ENCODE data around the gene RPL36.
"Not testable (repeated sequence)": the region's sequence is repeated elsewhere in the genome, so short reads cannot be mapped to it uniquely, and the experiment has no call there.

RPL36 gene

DNA sequence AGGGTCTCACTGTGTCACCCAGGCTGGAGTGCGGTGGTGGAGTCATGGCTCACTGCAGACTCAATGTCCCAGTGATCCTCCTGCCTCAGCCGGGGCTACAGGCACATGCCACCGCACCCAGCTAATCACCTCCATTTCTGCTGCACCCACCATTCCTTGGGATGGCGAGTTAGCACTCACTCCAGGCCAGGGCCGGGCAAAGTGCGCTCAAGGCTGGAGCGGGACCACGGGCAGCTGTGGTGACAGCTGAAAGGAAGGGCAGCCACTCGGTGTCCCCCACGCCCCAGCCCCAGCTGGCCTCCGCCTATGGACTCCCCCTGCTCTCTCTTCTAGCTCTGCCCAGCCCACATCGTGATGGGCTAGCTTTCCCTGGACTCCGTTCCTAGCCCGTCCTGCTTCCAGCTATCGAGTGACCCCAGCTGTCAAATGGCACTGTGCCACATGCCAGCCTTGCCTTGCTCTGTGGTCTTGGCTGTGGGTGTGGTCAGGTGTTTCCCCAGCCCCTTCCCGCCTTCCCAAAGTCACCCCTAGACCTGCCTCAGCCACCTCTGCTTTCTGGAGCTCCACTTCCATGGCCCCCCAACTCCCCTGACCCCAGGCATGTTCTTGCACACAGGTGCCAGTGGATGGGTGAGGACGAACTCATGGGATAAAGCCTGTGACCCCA, 13.9 kb upstream of the RPL36 start:
- no peak for DNase-seq

DNA sequence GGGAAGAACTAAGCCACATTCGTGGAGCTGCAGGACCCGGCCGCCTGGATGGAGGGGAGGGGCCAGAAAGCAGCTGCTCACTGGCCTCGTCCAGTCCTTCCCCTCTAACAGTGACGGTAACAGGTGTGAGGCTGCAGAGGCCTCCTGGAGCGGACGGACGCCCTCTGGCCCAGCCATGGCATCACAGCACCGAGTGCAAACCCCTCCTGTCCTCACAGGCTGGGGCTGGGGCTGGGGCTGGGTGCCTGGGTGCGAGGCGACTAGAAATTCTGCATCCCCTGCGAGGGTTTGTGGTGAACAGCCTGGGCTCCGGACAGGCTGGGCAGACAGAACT, 13.4 kb upstream of the RPL36 start:
- no peak for DNase-seq

DNA sequence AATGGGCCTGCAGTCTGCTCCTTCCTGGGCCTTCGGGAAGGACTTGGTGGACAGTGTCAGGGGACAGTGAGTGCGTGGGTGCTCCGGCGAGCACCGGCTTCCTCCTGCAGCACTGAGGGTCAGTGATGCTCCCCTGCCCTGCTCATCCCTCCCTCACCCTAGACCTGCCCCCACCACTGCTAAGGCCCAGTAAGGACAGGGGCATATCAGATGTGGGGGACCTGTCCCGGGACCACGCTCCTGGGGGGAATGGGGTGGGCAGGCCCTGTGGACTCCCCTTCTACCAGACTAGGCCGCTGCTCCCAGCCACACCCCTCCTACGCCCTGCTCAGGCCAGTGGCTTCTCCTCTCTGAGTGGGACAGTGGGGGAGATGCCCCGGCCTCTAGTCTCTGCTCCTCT, 13.0 kb upstream of the RPL36 start:
- no peak for DNase-seq

DNA sequence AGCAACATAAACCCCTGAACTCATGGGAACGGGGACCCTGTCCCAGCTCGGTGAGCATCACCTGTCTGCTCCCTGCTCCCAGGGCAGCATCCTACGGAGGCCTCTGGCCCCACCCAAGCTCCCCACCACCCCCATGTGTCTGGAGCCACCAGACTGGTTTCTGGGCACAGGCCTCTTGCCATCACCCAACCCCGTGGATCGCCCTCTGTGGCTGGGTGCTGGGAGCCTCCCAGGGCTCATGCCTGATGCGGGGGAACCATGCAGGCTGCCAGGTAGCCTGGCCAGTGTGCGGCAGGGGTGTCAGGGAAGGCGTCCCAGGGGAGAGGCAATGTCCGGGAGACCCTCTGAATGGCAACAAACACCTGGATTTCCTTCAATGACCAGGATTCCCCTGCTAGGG, 12.5 kb upstream of the RPL36 start:
- DNase-seq = no peak

DNA sequence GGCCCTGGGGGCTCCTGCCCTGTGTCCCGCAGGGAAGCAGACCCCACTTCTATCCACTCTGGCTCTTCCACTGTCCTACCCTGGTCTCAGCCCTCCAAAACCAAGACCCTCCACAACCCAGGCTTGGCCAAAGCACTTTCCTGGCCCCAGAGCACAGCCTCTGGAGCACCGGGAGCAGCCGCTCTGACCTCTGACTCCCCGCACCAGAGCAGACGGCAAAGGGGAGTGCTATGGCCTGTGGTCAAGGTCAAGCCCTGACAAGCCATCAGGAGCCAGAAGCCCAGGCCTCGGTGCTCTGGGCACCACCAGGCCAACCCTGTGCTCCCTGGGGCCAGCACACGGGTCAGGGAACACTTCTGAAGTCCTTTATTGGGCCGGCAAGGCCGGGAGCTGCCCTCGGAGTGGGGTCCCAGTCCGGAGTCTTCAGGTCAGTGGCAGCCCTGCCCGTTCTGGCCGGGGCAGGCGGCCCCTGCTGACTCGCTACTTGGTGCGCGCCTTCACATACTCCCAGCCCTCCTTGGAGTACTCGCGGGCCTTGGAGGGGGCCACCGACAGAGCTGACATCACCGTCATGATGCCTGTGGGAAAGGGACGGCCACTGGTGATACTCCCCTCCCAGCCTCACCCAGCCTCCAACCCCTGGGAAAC, 11.9 kb upstream of the RPL36 start:
- no peak for DNase-seq

DNA sequence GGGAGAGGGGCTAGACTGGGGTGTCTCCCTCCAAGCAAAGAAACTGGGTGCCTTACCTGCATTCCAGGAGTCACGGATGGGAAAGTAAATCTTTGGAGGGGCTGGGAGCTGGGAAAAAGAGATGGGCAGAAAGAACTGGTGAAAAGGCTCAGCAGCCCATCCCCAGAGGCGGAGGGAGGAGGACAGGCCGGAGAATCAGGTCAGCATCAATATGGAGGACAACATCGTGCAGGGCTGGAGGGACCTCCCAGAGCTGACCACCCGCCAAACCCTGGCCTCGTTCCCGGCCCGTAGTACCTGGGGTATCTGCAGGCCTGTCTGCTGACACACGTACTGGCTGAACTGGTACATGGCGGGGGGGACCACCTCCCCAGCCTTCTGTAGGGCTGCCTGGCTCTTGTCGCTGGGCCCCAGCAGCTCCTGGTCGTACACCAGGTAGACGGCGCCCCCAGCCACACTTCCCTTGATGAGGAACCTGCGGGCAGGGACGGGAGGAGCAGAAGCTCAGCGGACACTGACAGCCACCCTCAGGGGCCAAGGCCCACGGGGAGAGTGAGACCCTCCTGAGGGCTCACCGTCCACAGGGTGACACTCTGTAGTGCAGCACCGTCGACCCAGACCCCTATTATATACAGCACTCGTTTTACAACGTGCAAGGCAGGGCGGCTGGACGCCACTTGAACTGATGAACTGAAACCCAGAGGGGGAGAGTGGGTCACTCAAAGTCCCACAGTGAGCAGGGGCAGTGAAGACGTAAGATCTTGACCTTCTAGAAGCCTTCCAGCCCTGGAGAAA, 10.6 kb upstream of the RPL36 start:
- no peak for DNase-seq

DNA sequence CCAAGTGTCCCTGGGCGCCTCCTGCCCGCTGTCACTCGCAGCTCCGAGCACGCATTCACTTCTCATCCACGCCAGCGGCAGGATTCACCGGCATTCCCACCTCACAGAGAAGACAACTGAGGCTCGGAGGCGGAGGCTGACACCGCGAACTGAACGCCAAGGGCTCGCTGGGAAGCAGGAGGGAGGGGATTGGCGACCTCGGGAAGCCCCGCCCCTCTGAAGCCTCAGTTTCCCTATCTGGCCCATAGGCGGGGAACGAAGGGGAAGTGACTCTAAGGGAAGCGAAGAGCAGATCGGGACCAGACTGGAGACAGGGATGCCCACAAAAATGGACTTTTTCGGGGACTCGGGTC, 10.0 kb upstream of the RPL36 start:
- no peak for DNase-seq

DNA sequence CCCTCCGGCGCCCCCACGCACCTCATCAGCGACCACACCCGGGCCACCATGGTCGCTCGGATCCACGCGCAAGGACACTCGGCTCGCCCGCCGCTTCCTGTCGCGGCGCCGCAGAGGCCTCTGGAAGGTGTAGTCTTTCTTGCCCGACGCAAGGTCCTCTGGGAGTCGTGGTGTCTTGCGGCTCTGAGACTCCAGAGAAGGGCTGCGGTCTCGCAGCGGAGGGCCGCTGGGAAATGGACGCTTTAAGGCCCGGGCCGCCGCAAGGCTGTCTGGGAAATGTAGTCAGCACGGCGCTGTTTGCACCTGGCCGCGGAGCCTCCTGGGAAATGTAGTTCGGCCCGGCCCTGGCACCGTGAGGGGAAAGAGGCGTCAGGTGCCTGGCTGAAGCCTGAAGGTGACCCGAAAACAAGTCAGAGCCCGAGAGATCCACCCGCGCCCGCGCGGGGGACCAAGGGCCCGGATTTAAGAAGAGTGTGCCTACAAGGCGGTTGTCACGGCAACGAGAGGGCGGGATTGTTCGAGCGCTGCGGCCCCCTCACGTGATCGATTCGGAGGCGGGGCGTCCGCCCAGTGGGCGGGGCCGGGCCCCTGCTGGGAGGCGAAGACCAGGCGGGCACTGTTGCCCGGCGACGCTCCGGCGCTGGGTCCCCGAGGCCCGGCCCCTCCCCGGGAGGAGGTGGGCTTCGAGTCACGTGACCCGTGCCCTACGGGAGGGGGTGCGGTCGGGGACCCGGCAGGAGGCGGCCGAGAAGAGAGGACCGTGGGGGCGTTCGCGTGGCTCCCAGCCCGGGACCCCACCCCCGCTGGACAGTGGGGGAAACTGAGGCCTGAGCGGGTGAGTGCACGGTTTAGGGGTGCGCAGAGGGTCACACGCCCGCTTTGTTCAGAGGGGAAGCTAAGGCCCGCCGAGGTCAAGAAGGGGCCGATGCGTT, 9.4 kb upstream of the RPL36 start, which contains the start of the genes HSD11B1L and MICOS13:
HSD11B1L (plus strand) TSS at position 591 of the 932 bp plus-strand sequence. CDS start 3,806 bp downstream, outside the sequence.
MICOS13 (minus strand) TSS at position 80 of the 932 bp plus-strand sequence; CDS start at position 50, 30 bp downstream.
- DNase-seq = peak; percentile 98

DNA sequence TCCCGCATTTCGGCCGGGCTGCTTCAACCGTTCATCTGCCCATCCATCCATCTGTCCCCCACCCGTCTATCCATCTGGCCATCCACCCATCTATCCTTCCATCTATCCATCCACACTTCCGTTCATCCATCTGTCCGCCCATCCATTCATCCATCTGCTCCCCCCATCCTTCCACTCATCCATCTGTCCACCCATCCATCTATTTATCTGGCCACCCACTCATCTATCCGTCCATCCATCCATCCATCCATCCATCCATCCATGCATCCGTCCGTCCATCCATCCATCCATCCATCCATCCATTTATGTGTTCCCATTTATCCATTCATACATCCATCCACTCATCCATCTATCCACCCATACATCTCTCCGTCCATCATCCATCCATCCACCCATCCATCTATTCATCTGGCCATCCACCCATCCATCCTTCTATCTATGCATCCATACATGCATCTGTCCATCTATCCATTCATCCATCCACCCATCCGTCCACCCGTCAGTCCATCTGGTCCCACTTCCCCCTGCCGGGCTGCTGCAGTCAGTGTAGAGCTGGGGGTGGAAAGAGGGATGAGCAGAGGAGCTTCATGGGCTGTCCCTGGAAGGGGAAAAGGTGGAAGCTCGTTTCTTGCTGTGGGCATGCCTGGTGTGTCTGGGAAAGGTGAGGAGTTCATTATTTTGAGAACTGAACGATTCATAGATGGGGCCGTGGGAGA, 8.5 kb upstream of the RPL36 start:
- DNase-seq = no peak

DNA sequence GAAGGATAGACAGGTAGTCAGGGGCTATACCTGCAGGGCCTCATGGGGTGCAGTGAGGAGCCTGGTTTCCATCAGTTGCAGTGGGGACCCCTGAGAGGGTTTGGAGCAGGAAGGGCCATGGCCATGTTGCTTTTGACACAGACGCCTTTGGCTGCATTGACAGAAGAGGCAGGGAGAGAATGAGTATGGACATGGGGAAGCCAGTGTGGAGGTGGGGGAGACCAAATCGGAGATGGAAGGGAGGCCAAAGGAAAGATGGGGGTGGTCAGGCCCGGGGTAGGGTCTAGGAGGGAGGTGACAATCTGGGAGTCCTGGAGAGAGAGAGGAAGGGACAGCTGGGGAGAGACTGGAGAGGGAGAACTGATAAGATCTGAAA, 8.0 kb upstream of the RPL36 start:
- no peak for DNase-seq

DNA sequence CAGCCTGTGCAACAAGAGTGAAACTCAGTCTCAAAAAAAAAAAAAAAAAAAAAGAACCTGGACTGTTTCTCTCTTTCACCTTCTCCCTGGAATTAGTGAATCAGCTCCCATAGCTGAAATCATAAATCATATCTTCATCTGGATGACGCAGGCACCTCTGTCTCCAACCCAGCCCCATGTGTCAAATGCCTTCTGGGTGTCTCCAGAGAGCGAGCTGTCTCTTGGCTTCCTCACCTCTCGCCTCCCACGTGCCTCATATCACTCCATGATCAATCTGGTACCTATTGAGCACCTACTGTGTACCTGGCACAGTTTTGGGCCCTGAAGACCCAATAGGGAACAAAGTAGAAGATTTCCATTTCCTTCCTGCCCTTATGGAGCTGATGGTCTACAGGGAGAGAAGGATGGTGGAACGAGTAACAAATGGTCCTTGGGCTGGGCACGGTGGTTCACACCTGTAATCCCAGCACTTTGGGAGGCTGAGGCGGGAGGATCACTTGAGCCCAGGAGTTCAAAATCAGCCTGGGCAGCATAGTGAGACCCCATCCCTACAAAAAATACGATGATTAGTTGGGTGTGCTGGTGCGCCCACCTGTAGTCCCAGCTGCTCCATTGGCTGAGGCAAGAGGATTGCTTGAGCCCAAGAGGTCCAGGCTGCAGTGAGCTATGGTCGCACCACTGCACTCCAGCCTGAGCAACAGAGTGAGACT, 6.8 kb upstream of the RPL36 start:
- DNase-seq = no peak

DNA sequence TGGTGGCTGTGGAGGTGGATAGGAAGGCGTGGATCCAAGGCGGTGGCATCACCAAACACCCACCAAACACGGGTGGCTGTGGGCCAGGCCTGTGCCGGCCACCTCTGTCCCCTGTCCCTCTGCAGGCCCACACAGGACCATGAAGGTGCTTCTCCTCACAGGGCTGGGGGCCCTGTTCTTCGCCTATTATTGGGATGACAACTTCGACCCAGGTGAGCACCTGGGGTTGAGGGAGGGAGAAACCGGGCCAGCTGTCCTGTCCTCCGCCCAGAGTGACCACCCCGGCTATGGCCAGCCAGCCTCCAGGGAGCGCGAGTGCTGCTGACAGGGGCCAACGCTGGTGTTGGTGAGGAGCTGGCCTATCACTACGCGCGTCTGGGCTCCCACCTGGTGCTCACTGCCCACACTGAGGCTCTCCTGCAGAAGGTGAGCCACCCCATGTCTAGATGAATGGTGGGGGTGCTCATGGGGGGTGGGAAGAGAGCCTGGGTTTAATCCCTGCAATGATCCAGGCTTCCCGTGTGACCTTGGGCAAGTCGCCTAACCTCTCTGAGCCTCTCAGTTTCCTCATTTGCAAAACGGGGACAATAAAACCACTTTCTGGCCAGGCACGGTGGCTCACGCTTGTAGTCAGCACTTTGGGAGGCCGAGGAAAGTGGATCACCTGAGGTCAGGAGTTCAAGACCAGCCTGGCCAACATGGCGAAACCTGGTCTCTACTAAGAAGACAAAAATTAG, 5.2 kb upstream of the RPL36 start:
- no peak for DNase-seq

DNA sequence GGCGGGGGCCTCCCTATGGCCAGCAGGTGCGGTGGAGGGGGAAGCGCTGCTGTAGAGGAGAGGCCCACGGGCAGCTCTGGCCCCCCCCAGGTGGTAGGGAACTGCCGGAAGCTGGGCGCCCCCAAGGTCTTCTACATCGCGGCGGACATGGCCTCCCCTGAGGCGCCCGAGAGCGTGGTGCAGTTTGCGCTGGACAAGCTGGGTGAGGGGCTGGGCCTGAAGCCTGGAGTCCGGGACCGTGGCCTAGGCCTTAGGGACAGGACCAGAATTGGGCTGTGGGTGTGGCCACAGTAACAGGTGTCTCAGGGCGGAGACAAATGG, 3.8 kb upstream of the RPL36 start:
- no peak for DNase-seq

DNA sequence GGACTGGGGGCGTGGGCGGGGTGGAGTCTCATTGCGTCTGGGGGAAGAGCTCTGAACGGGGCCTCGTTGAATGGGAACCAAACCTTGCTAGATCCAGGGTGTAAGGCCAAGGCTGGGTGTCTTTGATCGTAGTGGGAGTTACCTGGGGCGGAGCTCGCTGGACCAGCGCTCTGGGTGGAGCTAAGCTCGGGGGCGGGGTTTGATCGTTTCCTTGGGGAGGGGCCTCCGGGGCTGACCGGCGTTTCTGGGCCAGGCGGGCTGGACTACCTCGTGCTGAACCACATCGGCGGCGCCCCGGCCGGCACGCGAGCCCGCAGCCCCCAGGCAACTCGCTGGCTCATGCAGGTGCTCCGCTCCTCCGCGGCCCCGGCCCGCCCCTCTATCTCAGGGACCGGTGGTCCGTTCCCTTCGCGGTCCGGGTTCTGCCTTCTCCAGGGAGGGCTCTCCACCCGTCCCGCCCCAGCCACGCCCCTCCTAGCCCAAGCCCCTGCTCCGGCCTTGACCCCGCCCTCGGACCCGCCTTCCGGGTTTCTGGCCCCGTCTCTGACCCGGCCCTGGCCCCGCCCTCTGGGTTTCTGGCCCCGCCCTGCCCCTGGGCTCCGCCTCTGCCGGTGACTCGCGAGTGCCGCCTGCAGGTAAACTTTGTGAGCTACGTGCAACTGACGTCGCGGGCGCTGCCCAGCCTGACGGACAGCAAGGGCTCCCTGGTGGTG, 3.3 kb upstream of the RPL36 start:
- DNase-seq = peak; percentile 96

DNA sequence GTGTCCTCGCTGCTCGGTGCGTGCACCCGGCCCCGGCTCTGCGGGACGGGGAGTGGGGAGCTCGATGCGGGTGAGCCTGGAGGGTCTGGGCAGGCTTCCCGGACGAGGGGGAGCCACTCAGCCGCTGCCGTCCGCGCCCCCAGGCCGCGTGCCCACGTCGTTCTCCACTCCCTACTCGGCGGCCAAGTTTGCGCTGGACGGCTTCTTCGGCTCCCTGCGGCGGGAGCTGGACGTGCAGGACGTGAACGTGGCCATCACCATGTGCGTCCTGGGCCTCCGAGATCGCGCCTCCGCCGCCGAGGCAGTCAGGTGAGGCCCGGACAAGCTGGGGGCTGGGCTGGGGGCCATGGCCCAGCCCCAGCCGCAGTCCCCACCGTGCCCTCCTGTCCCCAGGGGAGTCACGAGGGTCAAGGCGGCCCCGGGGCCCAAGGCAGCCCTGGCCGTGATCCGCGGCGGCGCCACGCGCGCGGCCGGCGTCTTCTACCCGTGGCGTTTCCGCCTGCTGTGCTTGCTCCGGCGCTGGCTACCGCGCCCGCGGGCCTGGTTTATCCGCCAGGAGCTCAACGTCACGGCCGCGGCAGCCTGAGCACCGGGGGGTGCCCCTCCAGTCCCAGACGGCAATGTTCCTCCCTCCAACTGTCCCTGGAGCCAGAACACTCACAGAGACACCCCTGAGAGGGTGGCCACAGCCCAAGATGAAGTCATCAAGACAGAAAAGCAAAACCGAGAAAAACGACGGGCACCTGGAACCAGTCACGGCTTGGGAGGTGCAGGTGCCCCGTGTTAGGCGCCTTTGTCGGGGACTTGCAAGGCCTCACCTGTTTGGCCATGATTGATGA, 2.5 kb upstream of the RPL36 start:
- no peak for DNase-seq

DNA sequence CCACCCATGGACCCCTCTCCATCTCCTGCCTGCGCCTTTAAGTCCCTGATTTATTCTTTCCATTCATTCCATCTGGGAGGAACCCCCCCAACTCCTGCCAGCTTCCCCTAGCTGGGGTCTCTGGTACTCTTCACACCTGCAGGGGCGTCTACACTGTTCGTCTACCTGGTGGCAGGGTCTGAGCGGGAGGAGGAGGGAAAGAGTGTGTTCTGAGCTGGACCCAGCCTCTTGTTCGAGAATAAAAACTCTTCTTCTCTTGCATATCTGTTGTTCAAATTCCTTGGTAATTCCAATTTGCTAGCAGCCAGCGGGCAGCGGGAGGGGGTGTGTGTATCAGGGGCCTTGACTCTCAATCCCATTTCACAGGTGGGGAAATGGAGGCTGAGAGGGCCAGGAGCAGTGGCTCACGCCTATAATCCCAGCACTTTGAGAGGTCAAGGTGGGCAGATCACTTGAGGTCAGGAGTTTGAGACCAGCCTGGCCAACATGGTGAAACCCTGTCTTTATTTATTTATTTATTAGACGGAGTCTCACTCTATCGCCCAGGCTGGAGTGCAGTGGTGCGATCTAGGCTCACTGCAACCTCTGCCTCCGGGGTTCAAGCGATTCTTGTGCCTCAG, 1.7 kb upstream of the RPL36 start:
- DNase-seq = not testable (repeated sequence)

DNA sequence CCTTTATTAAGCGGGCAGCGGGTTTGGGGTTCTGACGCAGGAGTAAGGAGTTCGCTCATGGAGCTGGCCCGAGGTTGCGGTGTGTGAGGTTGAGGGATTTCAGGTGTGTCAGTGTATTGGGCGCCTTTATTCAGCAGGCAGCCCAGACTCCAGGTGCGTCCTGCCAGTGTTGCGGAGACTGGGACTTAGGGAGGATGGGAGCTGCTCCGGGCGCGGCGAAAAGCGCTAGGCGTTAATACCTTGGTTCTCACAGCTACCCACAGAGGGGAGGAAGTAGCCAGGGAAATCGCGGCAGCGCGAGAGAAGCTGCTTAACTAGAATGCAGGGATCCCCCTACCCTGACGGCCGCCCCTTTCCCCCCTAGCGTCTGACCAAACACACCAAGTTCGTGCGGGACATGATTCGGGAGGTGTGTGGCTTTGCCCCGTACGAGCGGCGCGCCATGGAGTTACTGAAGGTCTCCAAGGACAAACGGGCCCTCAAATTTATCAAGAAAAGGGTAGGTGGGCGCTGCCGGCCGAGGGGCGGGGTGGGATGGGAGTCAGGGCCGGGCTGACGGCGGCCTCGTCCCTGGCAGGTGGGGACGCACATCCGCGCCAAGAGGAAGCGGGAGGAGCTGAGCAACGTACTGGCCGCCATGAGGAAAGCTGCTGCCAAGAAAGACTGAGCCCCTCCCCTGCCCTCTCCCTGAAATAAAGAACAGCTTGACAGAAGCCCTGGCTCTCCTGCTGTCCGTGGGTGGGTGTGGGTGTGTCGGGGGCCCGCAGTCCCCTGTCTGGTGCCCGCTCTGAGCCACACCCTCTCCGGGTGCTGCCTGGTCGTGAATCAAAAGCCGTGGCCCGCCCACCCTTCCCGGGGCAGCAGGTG, 1.1 kb downstream of the RPL36 start:
- peak; percentile 74 for DNase-seq
